Body of pancreas (tissue), 4 donors: ENCODE results near the gene LMTK2. TPM values are rescaled to one million over a fixed set of nuclear protein-coding genes. Genes with fewer than 3 reads are reported as not detected.
A peak's percentile ranks its signal among the peaks of the same experiment; 100 is the strongest.

ENCODE experiments used
- ATAC-seq: fragments of 150-250 bp; one replicate; pipeline ENCODE4 v1.9.1; 2016
- DNase-seq, 4 donors: peaks; one replicate each; pipeline ENCODE4 v3.0.0-alpha.2; 2019
- H3K27ac ChIP-seq, 4 donors: fragments of 200-600 bp; sonication (generic); 1 replicate in 3 of 4; 2 replicates in 1 of 4; pipeline versions ENCODE4 v1.5.1 to v1.6.1; 2016 to 2019; ENCODE audit warnings: mild to moderate bottlenecking in 1 of 4, mixed read lengths in 1 of 4, moderate library complexity in 1 of 4
- H3K27me3 ChIP-seq, 2 donors: fragments of 200-600 bp; sonication (generic); one replicate each; pipeline ENCODE4 v1.6.0; 2016; ENCODE audit warnings: mild to moderate bottlenecking in 1 of 2
- H3K36me3 ChIP-seq, 2 donors: fragments of 200-600 bp; sonication (generic); replicated peaks in 1 of 2; 2 replicates each; pipeline ENCODE4 v1.5.1; 2016; ENCODE audit warnings: low read depth in 2 of 2; ENCODE audit not compliant: insufficient read depth in 1 of 2
- H3K4me1 ChIP-seq: fragments of 200-600 bp; sonication (generic); one replicate; pipeline ENCODE4 v1.6.0; 2016
- H3K4me3 ChIP-seq, 2 donors: fragments of 200-600 bp; sonication (generic); 1 replicate in 1 of 2; 2 replicates in 1 of 2; pipeline ENCODE4 v1.5.1; 2016 to 2019
- H3K9me3 ChIP-seq, 3 donors: fragments of 200-600 bp; sonication (generic); 1 replicate in 2 of 3; 2 replicates in 1 of 3; pipeline ENCODE4 v1.5.1; 2016
- POLR2A ChIP-seq, 3 donors: fragments of 450-650 bp; IDR thresholded peaks; one replicate each; pipeline ENCODE4 v1.6.1; 2016; ENCODE audit warnings: antibody characterized with exemption in 3 of 3, mild to moderate bottlenecking in 2 of 3
- WGBS, 2 donors: methylation state at CpG; one replicate each; pipeline ENCODE4 v1.1.5; 2017; 5-methylcytosine and 5-hydroxymethylcytosine counted together
- intact Hi-C: fragments of 100-400 bp; cut with DNase I; formaldehyde crosslinking; loops from one replicate; pipeline ENCODE4 v1.15.1; 2023
- total RNA-seq, 2 donors: library from RNA; depleted of rRNA; stranded (reverse); fragments of >200 nt; gene quantifications; one replicate each; pipeline ENCODE4 v1.1.0, GENCODE V29; 2016
- TF ChIP-seq, protein P1 (sequence below), 7 experiments: fragments of 450-650 bp in 4 of 7; fragments of 200-600 bp in 3 of 7; sonication (generic) in 3 of 7; IDR thresholded peaks; one replicate each; pipeline ENCODE4 v1.5.1; 2016 to 2019; ENCODE audit warnings: antibody characterized with exemption in 7 of 7

LMTK2 gene
- 10 to 100 TPM; 19.7 to 23.1 TPM for total RNA-seq

DNA sequence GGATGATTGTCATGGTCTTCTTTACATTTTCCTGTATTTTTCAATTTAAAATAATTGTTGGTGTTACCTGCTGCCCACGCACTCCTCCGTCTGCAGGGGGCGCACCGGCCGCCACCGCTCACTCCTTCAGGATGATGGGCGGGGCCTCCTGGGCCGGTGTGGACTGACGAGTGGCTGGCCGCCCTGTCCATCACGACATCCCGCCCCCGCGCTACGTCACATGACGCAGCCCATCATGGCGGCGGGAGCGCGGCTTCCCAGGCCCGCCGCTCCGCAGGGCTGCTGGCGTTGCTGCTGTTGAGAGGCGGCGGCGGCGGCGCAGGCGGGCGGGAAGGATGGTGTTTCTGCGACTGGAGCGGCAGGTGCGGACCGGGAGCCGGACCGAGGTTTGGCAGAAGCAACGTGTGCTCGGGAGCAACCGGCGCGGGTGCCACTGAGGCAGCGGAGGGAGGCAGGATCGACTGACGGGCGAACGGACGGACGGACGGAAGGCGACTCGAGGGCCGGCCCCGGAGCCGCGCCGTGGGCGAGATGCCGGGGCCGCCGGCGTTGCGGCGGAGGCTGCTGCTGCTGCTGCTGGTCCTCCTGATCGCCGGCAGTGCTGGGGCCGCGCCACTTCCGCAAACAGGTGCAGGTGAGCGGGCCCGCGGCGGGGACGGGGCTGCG, at the start of gene LMTK2:
Gene LMTK2, plus strand, starts transcription at position 216 of the 666 bp plus-strand sequence. Its CDS starts 316 bp downstream, at position 532.
- Histone ChIP-seq H3K4me1 (peaks cover 41% of the 10 kb centered on the region), H3K27ac (peak within 1 kb of the TSS; percentile 74 to 94 (median 92)), H3K36me3 (no peaks in the 10 kb centered on the region), H3K9me3 (no peaks in the 10 kb centered on the region), H3K4me3 (peak within 1 kb of the TSS; percentile 98 to 100), H3K27me3 (no peaks in the 10 kb centered on the region)
- peak; percentile 98 for ATAC-seq
- DNase-seq = peak; percentile 95 to 98 (median 97)
- 0 to 1% methylated on average over 8 to 64 of the region's 75 CpGs for WGBS, 2 donors
- intact Hi-C loops = no loop called here
- TF ChIP-seq, protein P1, sequence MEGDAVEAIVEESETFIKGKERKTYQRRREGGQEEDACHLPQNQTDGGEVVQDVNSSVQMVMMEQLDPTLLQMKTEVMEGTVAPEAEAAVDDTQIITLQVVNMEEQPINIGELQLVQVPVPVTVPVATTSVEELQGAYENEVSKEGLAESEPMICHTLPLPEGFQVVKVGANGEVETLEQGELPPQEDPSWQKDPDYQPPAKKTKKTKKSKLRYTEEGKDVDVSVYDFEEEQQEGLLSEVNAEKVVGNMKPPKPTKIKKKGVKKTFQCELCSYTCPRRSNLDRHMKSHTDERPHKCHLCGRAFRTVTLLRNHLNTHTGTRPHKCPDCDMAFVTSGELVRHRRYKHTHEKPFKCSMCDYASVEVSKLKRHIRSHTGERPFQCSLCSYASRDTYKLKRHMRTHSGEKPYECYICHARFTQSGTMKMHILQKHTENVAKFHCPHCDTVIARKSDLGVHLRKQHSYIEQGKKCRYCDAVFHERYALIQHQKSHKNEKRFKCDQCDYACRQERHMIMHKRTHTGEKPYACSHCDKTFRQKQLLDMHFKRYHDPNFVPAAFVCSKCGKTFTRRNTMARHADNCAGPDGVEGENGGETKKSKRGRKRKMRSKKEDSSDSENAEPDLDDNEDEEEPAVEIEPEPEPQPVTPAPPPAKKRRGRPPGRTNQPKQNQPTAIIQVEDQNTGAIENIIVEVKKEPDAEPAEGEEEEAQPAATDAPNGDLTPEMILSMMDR (IDR thresholded peaks at IDR 0.05) = peak; percentile 94 to 99 (median 99)
- peak; percentile 88 to 95 (median 92) for TF ChIP-seq POLR2A (IDR thresholded peaks at IDR 0.05)

DNA sequence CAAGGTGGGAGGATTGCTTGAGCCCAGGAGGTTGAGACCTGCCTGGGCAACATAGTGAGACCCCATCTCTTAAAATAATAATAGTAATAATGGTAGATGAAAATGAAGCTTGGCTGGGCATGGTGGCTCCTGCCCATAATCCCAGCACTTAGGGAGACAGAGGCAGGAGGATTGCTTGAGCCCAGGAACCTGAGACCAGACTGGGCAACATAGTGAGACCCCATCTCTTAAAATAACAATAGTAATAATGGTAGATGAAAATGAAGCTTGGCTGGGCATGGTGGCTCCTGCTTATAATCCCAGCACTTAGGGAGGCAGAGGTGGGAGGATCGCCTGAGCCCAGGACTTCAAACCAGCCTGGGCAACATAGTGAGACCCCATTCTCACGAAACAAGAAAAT, 49.5 kb upstream of the LMTK2 start:
- intact Hi-C loops = no loop called here

DNA sequence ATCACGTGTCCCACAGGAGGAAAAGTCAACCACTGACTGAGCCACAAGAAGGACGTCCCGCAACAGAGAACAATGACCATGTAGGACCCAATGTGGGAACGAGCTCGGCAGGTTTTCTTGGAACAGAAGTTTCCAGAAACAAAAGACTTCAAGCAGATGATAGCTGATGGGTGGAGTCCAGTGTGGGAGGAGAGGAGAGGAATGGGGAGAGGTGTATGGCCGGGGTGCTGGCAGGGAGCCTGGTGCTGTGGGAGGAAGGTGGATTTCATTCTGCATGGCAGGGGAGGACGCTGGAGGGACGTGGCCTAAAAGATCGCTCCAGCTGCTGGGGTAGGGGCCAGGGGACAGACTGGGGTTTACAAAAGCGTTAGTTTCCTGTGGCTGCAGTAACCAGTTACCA, 48.5 kb upstream of the LMTK2 start:
- TF ChIP-seq POLR2A (IDR thresholded peaks at IDR 0.05) = no peak
- TF ChIP-seq, protein P1 (IDR thresholded peaks at IDR 0.05) = no peak
- Histone ChIP-seq H3K36me3 (no peaks in the 10 kb centered on the region), H3K27me3 (no peaks in the 10 kb centered on the region), H3K4me1 (no peaks in the 10 kb centered on the region), H3K27ac (no peak overlapping the region), H3K4me3 (no peak overlapping the region), H3K9me3 (no peaks in the 10 kb centered on the region)
- no peak for DNase-seq
- ATAC-seq = no peak
- 59 to 69% methylated on average over 10 of the region's 10 CpGs for WGBS, 2 donors
- intact Hi-C loops = no loop called here

More for the DNA sequence above, 49.5 kb upstream of the LMTK2 start:
- ATAC-seq (no peak), DNase-seq (no peak)
- WGBS, 2 donors = 79 to 85% methylated on average over 2 of the region's 2 CpGs
- Histone ChIP-seq H3K27ac (no peak overlapping the region), H3K9me3 (no peaks in the 10 kb centered on the region), H3K4me3 (no peak overlapping the region), H3K4me1 (no peaks in the 10 kb centered on the region), H3K36me3 (no peaks in the 10 kb centered on the region), H3K27me3 (no peaks in the 10 kb centered on the region)
- TF ChIP-seq, protein P1 (IDR thresholded peaks at IDR 0.05) = no peak
- no peak for TF ChIP-seq POLR2A (IDR thresholded peaks at IDR 0.05)

DNA sequence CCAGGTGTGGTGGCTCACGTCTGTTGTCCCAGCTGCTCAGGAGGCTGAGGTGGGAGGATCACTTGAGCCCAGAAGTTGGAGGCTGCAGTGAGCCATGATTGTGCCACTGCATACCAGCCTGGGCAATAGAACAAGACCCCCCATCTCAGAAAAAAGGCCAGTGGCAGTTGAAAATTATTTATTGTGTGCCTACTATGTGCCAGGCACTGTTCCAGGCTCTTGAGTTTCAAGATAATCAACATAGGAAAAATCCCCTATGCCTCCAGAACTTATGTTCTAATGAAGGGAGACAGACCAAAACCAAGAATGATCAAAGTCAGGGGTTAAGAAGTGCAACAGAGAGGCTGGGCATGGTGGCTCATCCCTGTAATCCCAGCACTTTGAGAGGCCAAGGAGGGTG, 42.4 kb upstream of the LMTK2 start:
- no peaks in the 10 kb centered on the region for H3K36me3 ChIP-seq
- no peak for ATAC-seq
- no peak for DNase-seq
- H3K4me3 ChIP-seq = no peak overlapping the region
- no peak for TF ChIP-seq POLR2A (IDR thresholded peaks at IDR 0.05)
- TF ChIP-seq, protein P1 (IDR thresholded peaks at IDR 0.05) = no peak
- H3K9me3 ChIP-seq = no peaks in the 10 kb centered on the region
- no peaks in the 10 kb centered on the region for H3K27me3 ChIP-seq
- H3K4me1 ChIP-seq = no peaks in the 10 kb centered on the region
- intact Hi-C loops = no loop called here
- H3K27ac ChIP-seq = no peak overlapping the region
- 36 to 50% methylated on average over 1 of the region's 1 CpG for WGBS, 2 donors

DNA sequence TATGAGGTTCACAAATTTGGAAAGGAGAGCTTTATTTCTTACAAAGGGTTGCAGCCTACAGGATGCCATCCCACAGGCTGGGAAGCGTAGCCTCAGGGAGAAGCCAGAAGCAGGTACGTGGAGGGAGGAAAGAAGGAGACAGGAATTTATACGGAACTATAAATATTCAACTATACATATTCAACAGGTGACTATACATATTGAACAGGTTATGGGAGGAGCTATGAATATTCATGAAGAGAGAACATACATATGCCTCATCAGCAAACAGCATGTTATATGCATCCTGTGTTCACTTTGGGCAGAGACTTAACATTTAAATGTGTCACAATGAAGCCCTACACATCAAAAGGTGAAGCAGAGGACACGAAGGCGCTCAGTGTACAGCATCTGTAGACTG, 40.5 kb upstream of the LMTK2 start:
- no peak overlapping the region for H3K4me3 ChIP-seq
- H3K4me1 ChIP-seq = no peaks in the 10 kb centered on the region
- 69 to 78% methylated on average over 5 of the region's 5 CpGs for WGBS, 2 donors
- intact Hi-C loops = no loop called here
- DNase-seq (no peak), ATAC-seq (no peak)
- H3K9me3 ChIP-seq = no peaks in the 10 kb centered on the region
- H3K27ac ChIP-seq = no peak overlapping the region
- TF ChIP-seq POLR2A (IDR thresholded peaks at IDR 0.05) = no peak
- TF ChIP-seq, protein P1 (IDR thresholded peaks at IDR 0.05) = no peak
- no peaks in the 10 kb centered on the region for H3K36me3 ChIP-seq
- H3K27me3 ChIP-seq = no peaks in the 10 kb centered on the region
